ENCODE results near the gene CD248. TPM values are rescaled to one million over a fixed set of nuclear protein-coding genes. Genes with fewer than 3 reads are reported as not detected.
"Not testable (repeated sequence)": the region's sequence is repeated elsewhere in the genome, so short reads cannot be mapped to it uniquely, and the experiment has no call there.

The CD248 gene
- total RNA-seq, 1 experiment from 2014 or later = 0.58 TPM

DNA sequence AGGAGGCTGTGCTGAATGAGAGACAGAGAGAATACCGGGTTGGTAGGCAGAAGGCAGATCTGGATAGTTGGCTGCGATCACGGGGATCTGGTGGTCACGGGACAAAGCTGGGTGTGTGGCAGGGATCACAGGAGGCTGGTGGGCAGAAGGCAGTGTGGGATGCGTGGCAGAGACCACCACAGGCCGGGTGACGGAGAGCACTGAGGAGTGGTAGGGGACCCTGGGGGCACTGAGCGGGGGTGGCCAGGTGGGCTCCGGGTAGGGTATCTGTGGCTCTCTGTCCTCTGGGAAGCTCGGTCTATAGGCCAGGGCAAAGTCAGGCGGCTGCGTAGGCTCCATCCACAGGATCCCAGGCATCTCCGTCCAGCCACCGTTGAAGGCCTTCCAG, 1.4 kb downstream of the CD248 start:
- in situ Hi-C loops (cut with HindIII; ENCODE audit: low sequenced_read_pairs) = no loop called here
- DNase-seq (ENCODE audit: low spot score) = no peak

DNA sequence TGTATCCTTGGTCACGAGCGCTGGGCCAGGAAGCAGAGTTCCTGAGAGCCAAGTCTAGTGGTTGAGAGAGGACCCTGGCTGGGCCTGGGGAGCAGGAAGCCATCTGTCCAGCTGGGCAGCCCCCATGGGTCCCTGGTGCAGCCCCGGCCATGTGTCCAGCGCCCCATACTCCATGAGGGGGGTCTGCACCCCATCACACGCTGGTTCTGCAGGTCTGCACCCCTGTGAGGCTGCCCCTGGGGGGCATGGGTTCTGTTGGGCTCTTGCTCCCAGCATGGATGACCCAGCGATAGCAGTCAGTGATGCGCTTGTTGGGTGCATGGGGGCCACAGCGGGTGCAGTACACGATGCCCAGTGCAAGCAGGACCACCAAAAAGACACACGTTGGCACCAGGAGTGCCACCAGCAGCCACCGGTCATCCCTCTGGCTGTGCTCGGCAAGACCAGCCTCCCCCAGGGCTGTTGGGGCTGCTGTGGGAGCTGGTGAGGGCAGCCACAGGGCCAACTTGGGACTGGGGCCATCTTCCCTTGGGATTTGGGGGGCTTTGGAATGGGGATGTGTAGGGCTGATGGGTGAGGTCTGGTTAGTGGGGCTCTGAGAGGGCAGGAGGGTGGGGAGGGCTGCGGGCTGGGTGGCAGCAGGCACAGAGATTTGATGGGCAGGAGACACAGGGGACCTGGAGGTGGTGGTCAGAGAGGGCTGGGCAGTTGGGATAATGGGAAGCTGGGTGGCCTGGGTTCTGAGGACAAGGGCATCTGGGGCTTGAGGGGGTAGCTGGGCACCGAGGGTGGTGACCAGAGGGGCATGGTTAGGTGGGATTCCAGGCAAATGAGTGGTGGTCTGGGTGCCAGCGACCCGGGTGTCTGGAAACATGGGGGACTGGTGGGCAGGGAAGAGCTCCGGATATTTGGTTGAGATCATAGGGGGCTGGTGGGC, 2.0 kb downstream of the CD248 start:
- in situ Hi-C loops (cut with HindIII; ENCODE audit: low sequenced_read_pairs) = no loop called here
- DNase-seq (ENCODE audit: low spot score) = no peak

- no peak for DNase-seq (ENCODE audit: low spot score)
These were observed 2.7 kb downstream of the CD248 start for GRCh38 chr11:66314186-66314501.

DNA sequence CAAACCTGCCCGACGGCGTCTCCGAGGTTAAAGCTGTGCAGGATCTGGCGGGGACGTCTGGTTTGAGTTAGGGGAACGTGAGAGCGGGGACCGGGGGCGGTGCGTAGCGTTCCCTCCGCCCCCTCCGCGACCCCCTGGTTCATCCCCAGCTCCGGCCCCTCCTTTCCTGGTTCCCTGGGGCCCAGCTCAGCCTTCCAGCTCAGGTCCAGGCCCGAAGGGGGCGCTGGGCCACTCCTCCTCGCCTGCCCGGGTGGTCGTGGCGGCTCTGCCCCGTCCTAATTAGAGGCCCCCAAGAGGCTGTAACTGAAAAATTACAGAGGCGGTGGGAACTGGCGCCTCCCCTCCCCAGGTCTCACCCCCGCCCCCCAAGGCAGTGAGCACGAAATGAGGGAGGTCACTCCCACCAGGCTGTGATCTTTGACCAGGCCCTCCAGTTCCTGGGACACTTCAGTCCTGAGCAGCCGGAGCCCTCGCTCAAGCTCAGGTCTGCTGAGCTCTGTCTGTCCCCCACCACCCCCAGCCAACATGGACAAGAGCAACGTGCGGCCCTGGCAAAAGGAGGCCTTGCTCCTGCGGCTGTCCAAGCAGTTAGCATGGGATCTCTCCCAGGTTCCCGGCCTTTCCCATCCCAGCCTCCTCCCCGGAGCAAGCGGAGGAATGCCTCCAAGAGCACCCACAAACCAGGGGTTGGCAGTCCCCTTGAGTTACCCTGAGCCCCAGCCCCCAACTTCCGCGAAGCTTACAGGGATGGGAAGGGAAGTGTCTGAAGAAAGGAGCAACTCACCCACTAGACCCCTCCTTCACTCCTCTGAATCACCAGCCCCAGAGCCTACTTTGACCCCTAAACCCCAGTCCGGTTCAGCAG, 3.3 kb downstream of the CD248 start:
- in situ Hi-C loops (cut with HindIII; ENCODE audit: low sequenced_read_pairs) = no loop called here
- no peak for DNase-seq (ENCODE audit: low spot score)

More at GRCh38 chr11:66314186-66314501, 2.7 kb downstream of the CD248 start:
- in situ Hi-C loops (cut with HindIII; ENCODE audit: low sequenced_read_pairs) = no loop called here

DNA sequence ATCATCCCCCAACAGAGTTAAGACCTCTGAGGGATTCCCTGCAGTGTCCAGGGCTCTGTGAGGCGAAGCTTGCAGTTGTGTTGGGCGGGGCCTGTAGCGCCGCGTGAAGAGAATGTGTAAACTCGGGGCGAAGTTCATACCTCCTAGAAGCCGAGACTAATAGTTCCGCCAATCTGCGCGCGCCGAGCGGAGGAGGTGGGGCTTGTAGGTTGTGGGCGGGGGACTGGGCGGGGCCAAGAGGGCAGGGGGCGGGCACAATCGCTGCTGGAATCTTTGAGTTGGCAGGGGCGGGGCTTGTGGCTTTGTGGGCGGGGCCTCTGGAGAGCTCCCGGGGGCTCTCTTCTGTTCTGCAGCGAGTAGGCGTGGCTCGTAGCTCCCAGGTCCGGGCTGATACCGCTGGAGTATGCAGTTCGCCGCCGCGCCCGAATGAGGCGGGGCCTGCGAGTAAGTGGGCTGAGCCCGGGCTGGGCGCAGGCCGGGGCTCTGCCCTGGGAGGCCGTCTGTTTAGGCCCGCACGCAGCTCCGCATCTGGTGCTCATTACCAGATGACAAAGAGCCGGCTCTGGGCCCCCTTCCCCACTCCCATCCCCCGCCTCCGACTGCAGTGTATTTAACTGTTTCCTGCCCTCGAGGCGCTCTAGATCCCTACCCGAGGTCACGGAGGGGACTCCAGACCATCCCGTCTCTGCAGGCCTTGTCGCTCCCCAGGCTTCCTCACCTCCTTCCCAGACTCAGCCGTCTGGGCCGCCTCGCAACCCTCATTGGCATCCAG, 4.1 kb downstream of the CD248 start:
- DNase-seq (ENCODE audit: low spot score) = peak; percentile 91
- in situ Hi-C loops (cut with HindIII; ENCODE audit: low sequenced_read_pairs) = no loop called here

GRCh38 chr11:66311965-66312548, 4.8 kb downstream of the CD248 start:
- in situ Hi-C loops (cut with HindIII; ENCODE audit: low sequenced_read_pairs) = no loop called here
- peak; percentile 94 for DNase-seq (ENCODE audit: low spot score)

GRCh38 chr11:66311470-66311964, 5.3 kb downstream of the CD248 start:
- no peak for DNase-seq (ENCODE audit: low spot score)
- in situ Hi-C loops (cut with HindIII; ENCODE audit: low sequenced_read_pairs) = no loop called here

DNA sequence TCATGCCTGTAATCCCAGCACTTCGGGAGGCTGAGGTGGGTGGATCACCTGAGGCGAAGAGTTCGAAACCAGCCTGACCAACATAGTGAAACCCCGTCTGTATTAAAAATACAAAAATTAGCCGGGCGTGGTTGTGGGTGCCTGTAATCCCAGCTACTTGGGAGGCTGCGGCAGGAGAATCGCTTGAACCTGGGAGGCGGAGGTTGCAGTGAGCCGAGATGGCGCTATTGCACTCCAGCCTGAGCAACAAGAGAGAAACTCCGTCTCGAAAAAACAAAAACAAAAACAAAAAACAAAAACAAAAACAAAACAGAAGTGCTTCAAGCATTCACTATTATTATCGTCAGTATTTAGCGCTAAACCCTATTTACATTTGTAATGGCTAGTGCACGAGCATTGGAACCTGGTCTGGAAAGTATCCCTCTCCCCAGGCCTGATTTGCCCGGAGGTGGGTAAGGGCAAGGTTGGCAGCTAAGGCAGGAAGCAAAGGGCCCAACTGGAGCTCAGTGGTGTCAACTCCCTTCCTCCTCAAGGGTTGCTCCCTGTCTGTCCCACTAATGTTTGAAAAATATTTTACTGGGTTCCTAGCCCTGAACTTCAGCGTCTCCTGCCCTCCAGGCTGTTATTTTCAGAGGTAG, 5.9 kb downstream of the CD248 start:
- DNase-seq (ENCODE audit: low spot score); in situ Hi-C loops (cut with HindIII; ENCODE audit: low sequenced_read_pairs): not testable (repeated sequence)

GRCh38 chr11:66310324-66310723, 6.5 kb downstream of the CD248 start:
- in situ Hi-C loops (cut with HindIII; ENCODE audit: low sequenced_read_pairs) = no loop called here
- no peak for DNase-seq (ENCODE audit: low spot score)

DNA sequence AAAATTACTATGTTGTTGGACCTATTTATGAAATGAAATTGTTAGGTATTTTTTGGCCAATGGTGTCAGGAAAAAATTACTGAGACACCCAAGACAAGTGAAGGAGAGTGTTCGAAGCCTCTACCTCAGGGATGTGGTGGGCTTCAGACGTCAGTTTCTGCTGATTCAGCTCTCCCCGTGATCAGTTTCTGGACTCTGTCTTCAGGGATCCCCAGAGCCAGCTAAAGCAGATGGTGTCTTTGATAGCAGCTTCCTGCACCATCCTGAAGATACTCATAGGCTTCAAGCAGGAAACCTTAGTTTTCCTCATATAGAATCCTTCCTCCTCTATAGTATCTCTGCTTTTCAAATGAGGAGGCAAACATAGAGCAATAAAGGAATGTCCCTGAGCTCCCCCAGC, 7.4 kb downstream of the CD248 start:
- DNase-seq (ENCODE audit: low spot score) = no peak
- in situ Hi-C loops (cut with HindIII; ENCODE audit: low sequenced_read_pairs) = no loop called here

DNA sequence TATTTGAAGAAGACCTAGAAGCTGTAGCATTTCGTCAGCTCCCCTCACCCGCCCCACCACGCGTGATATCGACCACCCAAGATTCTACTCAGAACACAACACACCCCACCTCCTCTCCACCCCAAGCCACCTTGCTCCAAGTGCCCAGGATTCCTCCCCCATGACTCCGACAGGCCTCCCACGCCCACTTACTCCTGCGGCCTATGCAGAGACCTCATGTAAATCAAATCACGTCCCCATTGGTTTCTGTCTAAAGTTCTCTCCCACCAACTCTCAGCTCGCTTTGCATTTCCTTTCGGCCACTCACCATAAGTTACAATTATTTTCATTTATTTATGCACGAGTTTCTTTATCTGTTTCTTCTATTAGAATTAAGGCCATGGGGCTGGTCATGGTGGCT, 14.2 kb downstream of the CD248 start:
- in situ Hi-C loops (cut with HindIII; ENCODE audit: low sequenced_read_pairs) = no loop called here
- DNase-seq (ENCODE audit: low spot score) = no peak

GRCh38 chr11:66299186-66299585, 17.7 kb downstream of the CD248 start:
- no peak for DNase-seq (ENCODE audit: low spot score)
- in situ Hi-C loops (cut with HindIII; ENCODE audit: low sequenced_read_pairs) = no loop called here

DNA sequence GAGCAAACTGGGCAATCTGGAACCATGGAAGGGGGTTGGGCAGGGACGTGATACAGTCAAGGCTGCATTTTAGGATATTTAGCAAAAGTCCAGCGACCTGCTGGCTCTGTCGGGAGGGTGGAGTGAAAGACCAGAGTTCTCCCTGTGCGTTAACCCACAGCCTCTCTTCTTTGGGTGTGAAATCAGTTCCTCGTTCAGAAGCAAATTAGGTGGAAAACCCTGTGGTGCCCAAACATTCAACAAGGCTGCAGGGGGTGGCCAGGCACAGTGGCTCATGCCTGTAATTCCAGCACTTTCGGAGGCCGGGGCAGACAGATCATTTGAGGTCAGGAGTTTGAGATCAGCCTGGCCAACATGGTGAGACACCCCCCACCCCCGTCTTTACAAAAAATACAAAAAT, 19.2 kb downstream of the CD248 start:
- no peak for DNase-seq (ENCODE audit: low spot score)
- in situ Hi-C loops (cut with HindIII; ENCODE audit: low sequenced_read_pairs) = no loop called here

DNA sequence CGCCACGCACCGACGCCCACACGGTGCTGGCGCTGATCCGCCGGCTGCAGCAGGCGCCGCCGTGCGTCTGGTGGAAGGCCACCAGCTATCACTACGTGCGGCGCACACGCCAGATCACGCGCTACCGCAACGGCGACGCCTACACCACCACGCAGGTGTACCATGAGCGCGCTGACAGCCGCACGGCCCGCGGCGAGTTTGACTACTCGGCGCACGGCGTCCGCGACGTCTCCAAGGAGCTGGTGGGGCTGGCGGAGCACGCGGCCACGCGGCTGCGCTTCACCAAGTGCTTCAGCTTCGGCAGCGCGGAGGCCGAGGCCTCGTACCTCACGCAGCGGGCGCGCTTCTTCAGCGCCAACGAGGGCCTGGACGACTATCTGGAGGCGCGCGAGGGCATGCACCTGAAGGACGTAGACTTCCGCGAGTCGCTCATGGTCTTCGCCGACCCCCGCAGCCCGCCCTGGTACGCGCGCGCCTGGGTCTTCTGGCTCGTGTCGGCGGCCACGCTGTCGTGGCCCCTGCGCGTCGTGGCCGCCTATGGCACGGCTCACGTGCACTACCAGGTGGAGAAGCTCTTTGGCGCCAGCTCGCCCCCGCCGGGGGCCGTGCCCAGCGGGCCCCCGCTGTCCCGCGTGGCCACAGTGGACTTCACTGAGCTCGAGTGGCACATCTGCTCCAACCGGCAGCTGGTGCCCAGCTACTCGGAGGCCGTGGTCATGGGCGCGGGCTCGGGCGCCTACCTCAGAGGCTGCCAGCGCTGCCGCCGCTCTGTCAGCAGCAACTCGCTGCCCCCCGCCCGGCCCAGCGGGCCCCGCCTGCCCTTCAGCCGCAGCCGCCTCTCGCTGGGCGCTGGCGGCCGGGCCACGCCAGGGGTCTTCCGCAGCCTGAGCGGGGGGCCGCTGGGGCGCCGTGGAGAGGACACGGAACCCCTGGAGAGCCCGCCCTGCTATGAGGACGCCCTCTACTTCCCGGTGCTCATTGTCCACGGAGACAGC, 21.9 kb downstream of the CD248 start:
- in situ Hi-C loops (cut with HindIII; ENCODE audit: low sequenced_read_pairs) = no loop called here
- no peak for DNase-seq (ENCODE audit: low spot score)

GRCh38 chr11:66293777-66294625, 22.8 kb downstream of the CD248 start:
- in situ Hi-C loops (cut with HindIII; ENCODE audit: low sequenced_read_pairs) = no loop called here
- no peak for DNase-seq (ENCODE audit: low spot score)

DNA sequence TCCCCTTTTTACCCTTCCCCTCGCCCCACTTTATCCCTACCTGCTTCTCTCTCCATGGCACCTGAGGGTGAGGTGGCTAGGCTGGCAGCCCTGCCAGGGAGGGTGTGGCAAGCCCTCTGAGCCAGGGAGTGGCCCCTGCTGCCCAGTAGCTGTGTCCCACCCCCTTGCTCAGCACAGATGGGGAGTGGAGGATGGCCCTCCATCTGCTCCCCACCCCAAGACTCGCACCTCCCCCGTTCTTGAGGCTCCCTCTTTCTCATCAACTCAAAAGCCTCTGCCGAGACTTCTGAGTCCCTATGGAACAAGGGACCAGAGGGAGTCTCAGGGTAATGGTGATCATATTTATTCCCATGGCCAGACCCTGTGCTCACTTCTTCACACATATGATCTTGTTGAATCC, 23.5 kb downstream of the CD248 start:
- in situ Hi-C loops (cut with HindIII; ENCODE audit: low sequenced_read_pairs) = no loop called here
- DNase-seq (ENCODE audit: low spot score) = no peak
